Hematopoietic multipotent progenitor cell treated with erythropoietin and hydrocortisone succinate and interleukin-3 and kit ligand, for 15 days (in vitro differentiated cells): ENCODE results near the gene KLHL29.

Experiments used
- DNase-seq: peaks from one replicate; pipeline ENCODE4 v3.0.0-alpha.2; 2015; ENCODE audit warnings: low spot score

KLHL29 gene

GRCh38 chr2:23476786-23477185, 91.8 kb downstream of the KLHL29 start:
- DNase-seq, result no peak

GRCh38 chr2:23477392-23477791, 92.4 kb downstream of the KLHL29 start:
- DNase-seq, result no peak

- no peak for DNase-seq
These were observed 93.3 kb downstream of the KLHL29 start for GRCh38 chr2:23478087-23478932.

GRCh38 chr2:23478933-23479683, 94.1 kb downstream of the KLHL29 start:
- no peak for DNase-seq

GRCh38 chr2:23480957-23481797, 96.2 kb downstream of the KLHL29 start:
- DNase-seq, result no peak

- DNase-seq, result no peak
These were observed 97.2 kb downstream of the KLHL29 start for GRCh38 chr2:23482188-23482587.

- no peak for DNase-seq
These were observed 97.6 kb downstream of the KLHL29 start for GRCh38 chr2:23482607-23483006.

- DNase-seq, result no peak
These were observed 98.8 kb downstream of the KLHL29 start for GRCh38 chr2:23483791-23484190.

- no peak for DNase-seq
These were observed 99.3 kb downstream of the KLHL29 start for GRCh38 chr2:23484275-23484674.

- no peak for DNase-seq
These were observed 99.8 kb downstream of the KLHL29 start for GRCh38 chr2:23484767-23485166.

GRCh38 chr2:23485261-23485660, 100.3 kb downstream of the KLHL29 start:
- DNase-seq, result no peak

GRCh38 chr2:23485841-23486683, 101.1 kb downstream of the KLHL29 start:
- DNase-seq, result no peak

- no peak for DNase-seq
These were observed 101.7 kb downstream of the KLHL29 start for GRCh38 chr2:23486684-23487075.

- no peak for DNase-seq
These were observed 102.9 kb downstream of the KLHL29 start for GRCh38 chr2:23487735-23488492.

GRCh38 chr2:23488584-23488983, 103.6 kb downstream of the KLHL29 start:
- no peak for DNase-seq

GRCh38 chr2:23489471-23490322, 104.7 kb downstream of the KLHL29 start:
- no peak for DNase-seq

- DNase-seq, result no peak
These were observed 106.8 kb downstream of the KLHL29 start for GRCh38 chr2:23491591-23492336.

- DNase-seq, result no peak
These were observed 107.3 kb downstream of the KLHL29 start for GRCh38 chr2:23492337-23492675.

- no peak for DNase-seq
These were observed 107.9 kb downstream of the KLHL29 start for GRCh38 chr2:23492921-23493320.
